Ectodermal cell (in vitro differentiated cells): ENCODE results near the gene ATG13.

Source experiments
- H3K27ac ChIP-seq: 2 replicates; pipeline ENCODE4 v1.7.0; 2013; ENCODE audit warnings: mild to moderate bottlenecking, low read depth, low read length; ENCODE audit not compliant: insufficient read depth, poor library complexity, severe bottlenecking
- H3K27me3 ChIP-seq: 2 replicates; pipeline ENCODE4 v1.7.0; 2013; ENCODE audit warnings: mild to moderate bottlenecking, low read length; ENCODE audit not compliant: insufficient read depth, control insufficient read depth, poor library complexity, severe bottlenecking
- H3K36me3 ChIP-seq: one replicate; pipeline ENCODE4 v1.7.0; 2013; ENCODE audit warnings: low read length; ENCODE audit not compliant: control insufficient read depth, insufficient read depth
- H3K4me1 ChIP-seq: one replicate; pipeline ENCODE4 v1.7.0; 2013; ENCODE audit warnings: low read length; ENCODE audit not compliant: control insufficient read depth, insufficient read depth
- H3K4me3 ChIP-seq: 2 replicates; pipeline ENCODE4 v1.7.0; 2013; ENCODE audit warnings: low read depth, low read length, control low read depth; ENCODE audit not compliant: insufficient read depth
- H3K9me3 ChIP-seq: 2 replicates; pipeline ENCODE4 v1.7.0; 2013; ENCODE audit warnings: mild to moderate bottlenecking, low read length, moderate library complexity; ENCODE audit not compliant: control insufficient read depth
- WGBS, 2 experiments: methylation state at CpG; one replicate each; pipeline ENCODE4 v1.1.7; 2013; ENCODE audit warnings: missing lambda C conversion rate in 2 of 2; 5-methylcytosine and 5-hydroxymethylcytosine counted together

The ATG13 gene

DNA sequence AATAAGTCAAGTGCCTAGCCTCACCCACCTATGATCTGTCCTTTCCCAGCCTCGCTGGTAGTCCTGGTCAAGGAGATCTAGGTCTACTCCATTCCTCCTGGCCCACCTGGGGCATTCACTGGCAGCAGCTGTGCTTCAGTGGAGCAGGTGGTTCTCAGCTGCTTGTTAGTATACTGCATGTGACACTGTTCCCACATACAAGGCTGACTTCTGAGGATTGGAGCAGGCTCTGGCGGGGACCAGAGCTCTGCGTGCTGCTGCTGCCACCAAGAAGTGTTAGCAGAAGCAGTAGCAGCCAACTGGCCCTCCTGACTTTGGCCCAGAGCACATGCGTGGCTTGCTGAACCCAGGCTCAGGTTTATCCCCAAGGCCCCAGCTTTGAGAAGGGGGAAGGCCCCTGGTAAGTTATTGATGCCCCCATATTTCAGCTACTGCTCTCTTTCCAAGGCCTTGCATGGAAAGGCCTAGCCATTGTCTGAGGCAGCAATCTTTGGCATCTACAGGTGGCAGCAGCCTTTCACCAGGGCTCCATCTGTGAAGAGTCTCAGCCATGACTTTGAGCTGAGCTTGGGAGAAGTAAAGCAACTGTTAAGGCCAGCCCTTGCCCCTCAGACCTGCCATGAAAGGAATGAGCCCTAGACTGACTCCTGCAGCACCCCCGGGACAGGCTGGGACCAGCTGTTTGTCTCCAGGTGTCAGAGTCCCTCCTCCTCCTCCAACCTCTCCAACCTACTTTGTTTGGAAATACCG, 56.5 kb downstream of the ATG13 start:
- Histone ChIP-seq H3K4me1 (peaks cover 11% of the 10 kb centered on the region), H3K36me3 (peaks cover 23% of the 10 kb centered on the region), H3K27me3 (no peaks in the 10 kb centered on the region), H3K9me3 (no peaks in the 10 kb centered on the region), H3K27ac (no peak overlapping the region), H3K4me3 (no peak overlapping the region)
- 88 to 94% methylated on average over 6 of the region's 6 CpGs for WGBS, 2 experiments

DNA sequence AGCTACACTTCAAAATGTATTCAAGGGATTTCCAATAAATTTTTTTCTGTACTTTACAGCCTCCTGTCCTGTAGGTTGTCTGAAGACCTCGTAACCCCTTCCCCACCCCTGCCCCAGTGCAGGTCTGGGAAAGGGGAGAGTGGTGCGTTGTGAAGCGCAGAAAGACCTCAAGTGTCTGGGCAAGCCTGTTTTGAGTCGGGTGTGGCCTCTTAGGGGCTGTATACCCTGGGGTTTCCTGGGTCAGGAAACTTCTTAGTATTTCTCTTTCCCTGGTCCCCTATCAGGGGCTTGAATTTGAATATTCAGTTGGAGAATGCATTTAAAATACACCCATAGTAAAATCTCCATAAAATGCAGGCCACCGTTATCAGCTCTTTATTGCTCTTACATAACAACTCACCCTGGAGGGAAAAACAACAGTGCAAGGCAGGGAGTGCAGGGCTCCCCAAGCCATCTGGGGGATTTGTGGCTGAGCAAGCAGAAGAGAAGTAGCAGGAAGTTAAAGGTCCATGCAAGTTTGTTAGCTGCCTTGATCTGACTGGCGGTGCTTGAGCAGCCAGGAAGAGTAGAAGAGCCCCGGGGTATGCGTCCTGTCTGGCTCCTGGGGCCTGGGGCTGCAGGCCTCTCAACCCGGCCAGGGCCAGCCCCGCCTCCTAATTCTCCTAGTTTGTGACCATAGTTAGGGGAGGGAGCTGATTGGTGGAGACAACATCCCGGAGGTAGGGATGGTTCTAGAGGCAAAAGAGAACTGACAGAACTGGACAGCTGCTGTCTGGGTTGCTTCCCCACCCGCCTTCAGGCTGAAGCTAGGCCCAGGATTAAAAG, 57.3 kb downstream of the ATG13 start:
- Histone ChIP-seq H3K9me3 (no peaks in the 10 kb centered on the region), H3K4me3 (no peak overlapping the region), H3K27me3 (no peaks in the 10 kb centered on the region), H3K27ac (peak overlapping the region; percentile 39), H3K36me3 (peaks cover 15% of the 10 kb centered on the region), H3K4me1 (peaks cover 11% of the 10 kb centered on the region)
- 41 to 45% methylated on average over 11 to 12 of the region's 12 CpGs for WGBS, 2 experiments

DNA sequence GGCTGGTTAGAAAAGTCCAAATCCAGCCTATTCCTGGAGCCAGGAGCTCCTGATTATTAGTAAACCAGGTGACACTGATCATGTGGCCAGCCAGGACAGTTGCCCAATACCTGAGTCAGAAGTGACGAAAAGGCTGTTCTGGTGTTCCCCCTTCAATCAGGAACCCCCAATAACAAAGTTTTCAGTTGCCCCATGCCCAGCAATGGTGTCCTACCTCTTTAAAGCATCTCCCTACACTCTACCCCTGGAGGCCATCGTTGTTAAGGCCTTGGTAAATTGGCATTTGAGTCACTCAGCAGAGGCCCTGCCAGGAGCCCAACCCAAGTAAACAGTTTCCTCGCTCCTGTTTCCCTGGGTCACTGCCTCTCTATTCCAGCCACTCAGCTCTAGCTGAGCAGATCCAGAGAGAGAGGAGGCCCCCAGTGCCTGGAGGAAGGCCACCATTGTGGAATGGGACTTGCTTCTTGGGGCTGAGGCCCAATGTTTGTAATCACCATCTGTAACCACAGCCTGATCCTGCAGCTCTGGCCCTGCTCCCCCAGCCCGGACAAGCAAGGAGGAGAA, 58.0 kb downstream of the ATG13 start:
- peaks cover 12% of the 10 kb centered on the region for H3K36me3 ChIP-seq
- WGBS, 2 experiments: 79 to 83% methylated on average over 4 of the region's 4 CpGs
- peak overlapping the region; percentile 39 for H3K27ac ChIP-seq
- H3K4me3 ChIP-seq: no peak overlapping the region
- H3K4me1 ChIP-seq: peaks cover 11% of the 10 kb centered on the region
- no peaks in the 10 kb centered on the region for H3K9me3 ChIP-seq
- no peaks in the 10 kb centered on the region for H3K27me3 ChIP-seq

DNA sequence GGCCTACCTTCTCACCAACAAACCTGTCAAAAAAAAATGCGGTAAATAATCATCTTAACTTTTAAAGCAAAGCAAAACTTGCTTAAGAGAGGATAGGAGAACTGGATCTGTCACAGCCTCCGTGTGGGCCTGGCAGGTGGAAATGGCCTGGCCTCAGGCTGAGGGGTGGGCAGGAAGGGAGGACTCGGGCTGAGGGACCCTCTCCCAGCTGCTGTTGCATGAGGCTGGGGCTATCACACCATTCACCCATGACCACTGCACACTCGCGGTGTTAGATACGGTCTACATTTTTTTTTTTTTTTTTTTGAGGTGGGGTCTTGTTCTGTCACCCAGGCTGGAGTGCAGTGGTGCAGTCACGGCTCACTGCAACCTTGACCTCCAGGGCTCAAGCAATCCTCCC, 58.6 kb downstream of the ATG13 start:
- Histone ChIP-seq H3K4me3 (no peak overlapping the region), H3K27me3 (no peaks in the 10 kb centered on the region), H3K27ac (no peak overlapping the region), H3K36me3 (peaks cover 8% of the 10 kb centered on the region), H3K9me3 (no peaks in the 10 kb centered on the region), H3K4me1 (peaks cover 11% of the 10 kb centered on the region)
- WGBS, 2 experiments: 93% methylated on average over 7 of the region's 7 CpGs

DNA sequence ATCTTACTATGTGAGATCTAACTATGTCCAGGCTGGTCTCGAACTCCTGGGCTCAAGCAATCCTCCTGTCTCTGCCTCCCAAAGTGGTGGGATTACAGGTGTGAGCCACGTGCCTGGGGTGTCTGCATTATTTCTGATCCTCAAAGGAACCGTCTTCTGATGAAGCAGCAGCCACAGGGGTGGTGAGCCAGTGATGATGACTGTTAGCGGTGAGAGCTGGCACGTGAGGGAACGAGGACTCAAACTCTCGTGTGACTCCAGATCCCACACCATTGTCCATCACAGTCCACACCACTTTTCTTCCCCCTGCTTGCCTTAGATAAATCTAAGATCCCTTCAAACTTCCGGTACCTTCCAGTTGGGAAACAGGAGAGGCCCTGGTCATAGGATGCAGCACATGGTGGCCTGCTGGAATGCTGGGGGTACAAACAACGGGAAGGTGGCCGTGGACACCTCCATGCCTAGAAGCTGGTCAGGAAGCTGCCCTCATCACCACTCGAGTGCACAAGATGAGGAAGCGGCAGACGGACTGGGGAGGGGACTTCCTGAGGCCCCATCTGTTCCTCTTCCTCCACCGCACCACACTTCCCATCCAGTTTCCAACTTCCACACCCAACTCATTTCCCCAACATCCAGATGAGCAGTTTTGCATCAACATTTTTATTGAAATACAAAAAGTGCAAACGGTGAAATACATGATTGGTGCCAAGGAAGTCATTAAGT, 59.2 kb downstream of the ATG13 start:
- Histone ChIP-seq H3K27me3 (no peaks in the 10 kb centered on the region), H3K9me3 (no peaks in the 10 kb centered on the region), H3K4me1 (peaks cover 11% of the 10 kb centered on the region), H3K36me3 (peaks cover 8% of the 10 kb centered on the region), H3K4me3 (no peak overlapping the region), H3K27ac (no peak overlapping the region)
- 94 to 96% methylated on average over 15 of the region's 15 CpGs for WGBS, 2 experiments

DNA sequence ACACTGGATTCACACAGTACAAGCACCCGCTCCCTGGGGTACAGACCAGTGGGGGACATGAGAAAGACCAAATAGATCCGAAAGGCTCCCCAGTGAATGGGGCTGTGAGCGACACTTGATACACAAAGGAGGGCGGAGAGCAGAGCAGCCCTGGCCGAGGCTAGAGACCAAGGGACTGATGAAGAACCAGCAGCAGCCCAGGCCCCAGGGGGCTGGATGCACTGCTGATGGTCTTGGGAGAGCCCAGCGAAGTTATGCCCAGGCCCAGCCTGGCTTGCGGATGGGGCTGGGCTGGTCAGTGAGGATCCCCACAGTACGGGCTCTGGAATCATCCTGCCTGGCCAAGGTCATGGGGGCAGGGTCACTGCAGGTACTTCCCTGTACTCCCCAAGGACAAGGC, 59.8 kb downstream of the ATG13 start:
- no peak overlapping the region for H3K4me3 ChIP-seq
- no peaks in the 10 kb centered on the region for H3K27me3 ChIP-seq
- no peaks in the 10 kb centered on the region for H3K9me3 ChIP-seq
- peaks cover 8% of the 10 kb centered on the region for H3K36me3 ChIP-seq
- H3K4me1 ChIP-seq: peaks cover 11% of the 10 kb centered on the region
- H3K27ac ChIP-seq: no peak overlapping the region
- WGBS, 2 experiments: 84 to 86% methylated on average over 8 of the region's 8 CpGs

DNA sequence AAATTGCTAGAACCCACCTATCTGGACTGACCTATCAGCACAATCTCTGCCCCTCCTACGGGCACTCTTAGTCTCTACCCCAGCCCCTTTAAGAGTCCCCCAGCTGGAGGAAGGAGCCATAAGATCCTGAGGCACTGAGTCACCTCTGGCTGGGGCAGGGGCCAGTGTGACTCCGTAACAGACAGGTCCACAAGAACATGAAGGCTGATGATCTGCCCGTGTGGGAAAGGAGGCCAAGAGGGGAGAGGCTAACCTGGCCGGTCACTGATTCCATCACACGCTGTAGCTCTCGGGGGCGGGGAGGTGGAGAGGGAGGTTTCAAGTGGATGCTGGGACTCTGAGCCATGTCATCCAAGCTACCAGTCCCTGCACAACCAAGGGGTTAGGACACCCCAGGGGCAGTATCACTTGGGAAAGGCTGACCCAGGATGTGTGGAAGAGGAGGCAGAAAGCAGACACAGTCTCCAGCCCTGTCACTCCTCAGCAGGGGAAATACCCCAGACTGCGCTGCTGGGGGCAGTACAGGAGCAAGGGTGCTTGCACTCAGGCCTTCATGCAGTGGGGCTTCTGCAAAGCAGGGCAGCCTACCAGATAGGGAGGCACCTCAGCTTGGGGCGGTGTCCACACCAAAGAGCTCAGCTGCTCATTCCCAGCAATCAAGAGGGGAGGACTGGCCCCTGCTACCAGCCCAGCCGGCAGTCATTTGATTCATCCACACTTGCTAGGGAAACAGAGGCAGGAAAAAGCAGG, 60.8 kb downstream of the ATG13 start:
- Histone ChIP-seq H3K36me3 (peaks cover 3% of the 10 kb centered on the region), H3K4me1 (peaks cover 11% of the 10 kb centered on the region), H3K4me3 (no peak overlapping the region), H3K27me3 (no peaks in the 10 kb centered on the region), H3K27ac (no peak overlapping the region), H3K9me3 (no peaks in the 10 kb centered on the region)
- 91% methylated on average over 10 of the region's 10 CpGs for WGBS, 2 experiments

DNA sequence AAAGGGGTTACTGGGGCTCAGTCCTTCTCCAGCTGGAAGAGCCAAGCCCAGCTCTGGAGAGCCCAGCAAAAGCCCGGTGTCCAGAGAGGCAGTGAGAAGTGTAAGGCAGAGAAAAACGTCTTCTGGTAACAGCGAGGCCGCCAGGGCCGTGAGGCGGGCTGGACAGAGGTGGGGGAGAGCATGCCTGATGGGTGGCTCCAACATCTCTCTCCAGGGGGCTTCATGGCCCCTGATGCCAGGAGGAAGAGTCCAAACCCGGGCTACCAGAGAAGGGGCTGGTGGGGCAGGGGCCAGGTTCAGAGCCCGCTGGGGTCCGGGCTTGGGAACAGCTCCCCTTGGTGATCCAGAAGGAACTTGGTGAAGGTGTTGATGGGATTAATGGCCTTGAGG, 61.4 kb downstream of the ATG13 start:
- Histone ChIP-seq H3K27ac (no peak overlapping the region), H3K9me3 (no peaks in the 10 kb centered on the region)
- WGBS, 2 experiments: 93 to 94% methylated on average over 9 of the region's 9 CpGs

DNA sequence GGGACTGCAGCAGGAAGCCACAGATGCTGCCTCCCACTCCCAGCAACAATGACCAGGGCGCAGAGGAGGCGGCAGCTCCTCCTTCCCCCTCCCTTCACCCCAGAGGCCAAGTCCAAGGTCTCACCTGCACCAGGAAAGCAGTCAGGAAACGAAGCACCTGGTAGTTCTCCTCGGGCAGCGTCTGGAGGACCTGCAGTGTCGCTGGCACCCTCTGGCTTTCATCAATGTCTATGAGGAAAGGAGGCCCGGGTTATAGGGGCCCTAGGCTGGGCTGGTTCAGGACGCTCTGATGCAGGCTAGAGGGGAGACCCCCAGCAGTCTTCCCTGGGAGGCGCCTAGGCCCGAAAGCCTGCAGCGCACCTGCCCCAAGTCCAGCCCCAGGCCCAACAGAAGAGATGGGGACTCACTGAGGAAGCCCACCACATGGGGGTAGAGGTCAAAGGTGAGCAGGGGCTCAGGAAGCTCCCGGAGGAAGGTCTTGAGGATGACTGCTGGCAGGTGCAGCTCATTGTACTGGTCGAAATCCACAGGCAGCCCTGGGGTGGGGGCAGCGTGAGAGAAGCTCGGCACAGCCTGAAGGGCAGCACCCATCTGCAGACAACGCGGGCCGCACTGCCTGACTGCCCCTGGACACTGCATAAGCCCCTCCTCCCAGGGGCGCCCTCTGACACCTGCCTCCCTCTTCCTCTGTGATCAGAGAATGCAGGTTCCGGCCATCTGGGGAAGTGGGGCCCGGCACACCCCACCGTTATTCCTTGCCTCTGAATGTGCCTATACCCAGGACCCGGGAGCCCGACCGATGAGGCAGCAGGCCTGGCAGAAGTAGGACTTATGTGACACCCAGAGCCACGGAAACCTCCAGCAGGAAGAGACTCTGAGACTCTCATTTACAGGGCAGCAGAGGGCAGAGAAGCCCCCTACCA, 62.1 kb downstream of the ATG13 start:
- WGBS, 2 experiments: 94% methylated on average over 26 of the region's 26 CpGs
- H3K27ac ChIP-seq: no peak overlapping the region
- no peaks in the 10 kb centered on the region for H3K9me3 ChIP-seq
- H3K4me1 ChIP-seq: peaks cover 9% of the 10 kb centered on the region
- no peak overlapping the region for H3K4me3 ChIP-seq
- H3K27me3 ChIP-seq: no peaks in the 10 kb centered on the region
- H3K36me3 ChIP-seq: no peaks in the 10 kb centered on the region

More for the DNA sequence above, 61.4 kb downstream of the ATG13 start:
- Histone ChIP-seq H3K36me3 (no peaks in the 10 kb centered on the region), H3K4me1 (peaks cover 11% of the 10 kb centered on the region), H3K27me3 (no peaks in the 10 kb centered on the region), H3K4me3 (no peak overlapping the region)
